Hematopoietic multipotent progenitor cell (in vitro differentiated cells): Measurements from ENCODE around the gene SIGLEC7. TPM values are rescaled to one million over a fixed set of nuclear protein-coding genes. Genes with fewer than 3 reads are reported as not detected.

Experiments used
- DNase-seq, 3 donors: peaks; one replicate each; pipeline ENCODE4 v3.0.0-alpha.2; 2011 to 2015; ENCODE audit warnings: low read depth in 2 of 3, low spot score in 2 of 3
- total RNA-seq: library from RNA; depleted of rRNA; stranded (reverse); fragments of >200 nt; gene quantifications from one replicate; pipeline ENCODE4 v1.2.3, GENCODE V29; 2012

SIGLEC7 gene
- total RNA-seq, 1 donor: under 0.01 TPM

DNA sequence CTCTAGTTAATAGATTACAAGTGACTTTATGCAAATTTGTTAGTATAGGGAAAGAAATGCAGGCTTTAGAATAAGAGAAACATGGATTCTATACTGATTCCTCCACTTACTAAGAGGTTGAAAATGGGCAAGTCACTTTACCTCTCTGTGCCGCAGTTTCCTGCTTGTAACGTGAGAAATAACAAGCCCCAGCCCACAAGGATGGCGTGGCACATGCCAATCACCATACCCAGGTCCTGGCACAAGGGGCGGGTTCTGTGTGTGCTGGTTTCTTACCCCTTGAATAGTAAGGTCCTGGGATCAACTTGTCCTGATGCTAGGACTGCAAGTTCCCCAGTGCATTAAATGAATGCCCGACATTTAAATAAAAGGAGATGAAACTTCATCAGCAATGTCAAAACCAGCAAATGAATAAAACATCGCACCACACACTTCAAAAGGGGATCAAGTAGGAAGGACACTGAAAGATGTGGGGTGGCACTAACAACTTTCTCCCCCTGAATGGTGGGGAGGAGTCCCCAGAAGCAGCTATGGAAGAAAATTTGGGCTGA lies 25.3 kb upstream of the SIGLEC7 start:
- no peak for DNase-seq

GRCh38 chr19:51119101-51119500 lies 23.0 kb upstream of the SIGLEC7 start:
- no peak for DNase-seq

GRCh38 chr19:51119611-51120010 lies 22.5 kb upstream of the SIGLEC7 start:
- DNase-seq: no peak

GRCh38 chr19:51120160-51120559 lies 21.9 kb upstream of the SIGLEC7 start:
- no peak for DNase-seq

GRCh38 chr19:51121257-51121656 lies 20.8 kb upstream of the SIGLEC7 start:
- DNase-seq: no peak

- DNase-seq: no peak
Observed at GRCh38 chr19:51122112-51122981, 19.8 kb upstream of the SIGLEC7 start.

DNA sequence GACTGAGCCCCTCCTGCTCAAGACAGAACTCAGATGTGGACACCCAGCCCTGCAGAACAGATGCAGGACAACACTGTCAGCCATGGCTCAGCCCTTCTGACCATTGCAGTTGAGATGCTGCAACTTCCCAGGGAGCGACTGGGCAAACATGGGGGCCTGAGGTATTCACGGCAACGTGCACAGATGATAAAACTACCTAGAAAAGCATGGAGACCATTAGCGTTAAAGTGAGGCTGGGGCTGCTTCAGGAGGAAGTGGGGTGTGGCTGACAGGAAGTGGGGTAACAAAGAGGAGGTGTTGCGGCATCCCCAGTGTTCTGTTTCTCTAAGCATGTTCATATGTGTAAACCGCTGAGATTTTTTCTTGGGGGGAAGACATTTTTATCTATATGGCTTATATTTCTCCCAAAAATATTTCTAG lies 18.7 kb upstream of the SIGLEC7 start:
- peak in 1 of 3 donors; percentile 18 for DNase-seq

GRCh38 chr19:51123802-51124201 lies 18.3 kb upstream of the SIGLEC7 start:
- DNase-seq: no peak

GRCh38 chr19:51124216-51124615 lies 17.9 kb upstream of the SIGLEC7 start:
- no peak for DNase-seq

- DNase-seq: no peak
Observed at GRCh38 chr19:51124729-51125128, 17.4 kb upstream of the SIGLEC7 start, which contains the start of gene SIGLEC9. Gene SIGLEC9, plus strand, starts transcription at chr19:51124906. Its CDS starts 69 bp downstream, at chr19:51124975.

DNA sequence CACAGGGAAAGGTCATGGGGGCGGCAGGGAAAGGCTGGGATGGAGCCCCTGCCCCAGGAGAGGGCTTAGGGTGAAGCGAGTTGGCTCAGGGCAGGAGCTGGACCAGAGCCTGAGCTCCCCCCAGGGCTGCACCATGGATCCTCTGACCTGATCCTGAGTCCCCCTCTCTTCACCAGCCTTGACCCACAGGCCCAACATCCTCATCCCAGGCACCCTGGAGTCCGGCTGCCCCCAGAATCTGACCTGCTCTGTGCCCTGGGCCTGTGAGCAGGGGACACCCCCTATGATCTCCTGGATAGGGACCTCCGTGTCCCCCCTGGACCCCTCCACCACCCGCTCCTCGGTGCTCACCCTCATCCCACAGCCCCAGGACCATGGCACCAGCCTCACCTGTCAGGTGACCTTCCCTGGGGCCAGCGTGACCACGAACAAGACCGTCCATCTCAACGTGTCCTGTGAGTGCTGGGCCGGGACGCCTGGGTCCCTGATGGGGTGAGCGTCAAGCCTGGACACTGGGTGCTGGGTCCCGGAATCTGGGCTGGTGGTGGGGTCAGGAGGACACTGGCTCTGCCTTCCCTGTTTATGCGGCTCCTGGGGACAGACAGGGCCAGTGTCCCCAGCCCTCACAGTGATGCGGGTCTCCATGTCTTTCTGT lies 16.6 kb upstream of the SIGLEC7 start:
- DNase-seq: no peak

DNA sequence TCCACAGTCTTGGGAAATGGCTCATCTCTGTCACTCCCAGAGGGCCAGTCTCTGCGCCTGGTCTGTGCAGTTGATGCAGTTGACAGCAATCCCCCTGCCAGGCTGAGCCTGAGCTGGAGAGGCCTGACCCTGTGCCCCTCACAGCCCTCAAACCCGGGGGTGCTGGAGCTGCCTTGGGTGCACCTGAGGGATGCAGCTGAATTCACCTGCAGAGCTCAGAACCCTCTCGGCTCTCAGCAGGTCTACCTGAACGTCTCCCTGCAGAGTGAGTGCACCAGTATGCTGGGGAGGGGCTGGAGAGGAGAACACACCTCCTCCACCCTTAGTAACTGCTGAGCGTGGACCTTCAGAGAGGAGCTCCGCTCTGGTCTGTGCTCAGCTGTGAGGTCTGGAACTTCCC lies 15.1 kb upstream of the SIGLEC7 start:
- no peak for DNase-seq

GRCh38 chr19:51127755-51128154 lies 14.3 kb upstream of the SIGLEC7 start:
- DNase-seq: peak in 2 of 3 donors; percentile 66 to 67

GRCh38 chr19:51128227-51128626 lies 13.9 kb upstream of the SIGLEC7 start:
- no peak for DNase-seq

- DNase-seq: no peak
Observed at GRCh38 chr19:51129716-51130115, 12.4 kb upstream of the SIGLEC7 start.

DNA sequence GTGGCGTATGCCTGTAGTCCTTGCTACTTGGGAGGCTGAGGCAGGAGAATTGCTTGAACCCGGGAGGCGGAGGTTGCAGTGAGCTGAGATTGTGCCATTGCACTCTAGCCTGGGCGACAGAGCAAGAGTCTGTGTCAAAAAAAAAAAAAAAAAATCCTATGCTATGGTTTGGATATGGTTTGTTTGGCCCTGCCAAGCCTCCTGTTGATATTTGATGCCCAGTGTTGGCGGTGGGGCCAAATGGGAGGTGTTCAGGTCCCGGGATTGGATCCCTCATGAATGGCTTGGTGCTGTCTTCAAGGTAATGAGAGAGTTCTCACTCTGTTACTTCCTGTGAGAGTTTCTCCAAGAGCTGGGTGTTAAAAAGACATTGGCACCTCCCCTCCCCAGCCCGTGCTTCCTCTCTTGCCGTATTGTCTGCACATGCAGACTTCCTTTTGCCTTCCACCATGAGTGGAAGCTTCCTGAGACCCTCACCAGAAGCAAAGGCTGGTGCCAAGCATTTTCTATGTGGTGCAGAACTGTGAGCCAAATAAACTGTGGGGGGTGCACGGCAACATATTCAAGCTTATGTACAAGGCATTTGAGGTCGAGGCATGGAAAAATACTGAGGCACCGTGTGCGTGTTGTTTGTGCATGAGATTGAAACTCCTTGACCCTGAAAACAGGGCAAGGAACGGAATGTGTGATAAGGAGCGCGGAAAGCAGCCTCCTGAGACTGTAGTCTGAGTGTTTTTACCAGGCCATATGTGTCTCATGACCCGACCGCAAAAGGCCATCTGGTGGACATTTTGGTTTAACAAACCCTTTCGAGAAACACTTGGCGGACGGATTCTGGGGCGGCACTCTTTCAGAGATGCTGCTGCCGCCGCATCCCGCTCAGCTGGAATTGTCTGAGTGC lies 10.1 kb upstream of the SIGLEC7 start:
- DNase-seq: peak in 2 of 3 donors; percentile 51 to 65

GRCh38 chr19:51135004-51135403 lies 7.1 kb upstream of the SIGLEC7 start:
- DNase-seq: no peak

DNA sequence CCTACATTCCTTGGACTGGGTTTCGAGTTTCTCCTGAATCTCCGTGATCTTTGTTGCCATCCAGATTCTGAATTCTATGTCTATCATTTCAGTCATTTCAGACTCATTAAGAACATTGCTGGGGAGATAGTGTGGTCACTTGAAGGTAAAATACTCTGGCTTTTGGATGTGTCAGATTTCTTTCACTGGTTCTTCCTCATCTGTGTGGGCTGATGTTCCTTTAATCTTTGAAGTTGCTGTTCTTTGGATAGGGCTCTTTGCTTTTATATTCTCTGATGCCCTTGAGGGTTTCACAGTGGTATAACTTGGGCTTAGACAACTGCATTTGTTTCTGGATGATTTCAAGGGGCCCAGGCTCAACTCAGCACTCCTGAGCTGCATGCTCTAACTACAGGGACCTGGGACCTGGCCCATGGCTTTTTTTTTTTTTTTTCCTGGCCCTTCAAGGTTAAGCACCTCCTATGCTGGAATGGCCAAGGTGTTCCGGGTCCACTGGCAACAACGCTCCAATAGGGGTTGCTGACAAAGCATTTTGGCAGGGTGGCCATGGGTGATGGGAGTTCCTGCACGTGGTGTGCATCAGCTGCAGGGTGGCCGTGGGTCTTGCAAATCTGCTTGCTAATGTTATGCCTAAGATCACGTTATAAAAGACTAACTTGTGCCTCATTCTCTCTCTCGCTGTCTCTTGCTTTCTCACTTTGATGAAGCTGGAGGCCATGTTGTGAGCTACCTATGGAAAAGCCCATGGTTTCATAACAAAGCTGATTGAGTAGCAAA lies 5.9 kb upstream of the SIGLEC7 start:
- no peak for DNase-seq

- peak in 2 of 3 donors; percentile 36 to 40 for DNase-seq
Observed at GRCh38 chr19:51136851-51137551, 5.1 kb upstream of the SIGLEC7 start.
